Stimulated activated memory B cell treated with anti-CD40 and anti-IgM and Interleukin-4, amounts not matched to agents 10 μg/mL and 1 μg/mL and 100 μg/mL, for 72 hours (primary cell): ENCODE results near the gene YTHDC1.

Experiments
- ATAC-seq: fragments of 150-1000 bp; cut with Tn5 transposase; 2 replicates; pipeline ENCODE4 v1.10.0; 2021
- H3K27ac Mint-ChIP-seq: one replicate; pipeline ENCODE4 v1.8.0; 2022; ENCODE audit warnings: mild to moderate bottlenecking, mixed read lengths
- H3K27me3 Mint-ChIP-seq: one replicate; pipeline ENCODE4 v1.8.0; 2022; ENCODE audit warnings: mixed read lengths
- H3K36me3 Mint-ChIP-seq: one replicate; pipeline ENCODE4 v1.8.0; 2022; ENCODE audit warnings: mixed read lengths
- H3K4me1 Mint-ChIP-seq: one replicate; pipeline ENCODE4 v1.8.0; 2022; ENCODE audit warnings: mixed read lengths
- H3K4me3 Mint-ChIP-seq: one replicate; pipeline ENCODE4 v1.8.0; 2022; ENCODE audit warnings: mild to moderate bottlenecking, moderate library complexity, mixed read lengths
- H3K9me3 Mint-ChIP-seq: one replicate; pipeline ENCODE4 v1.8.0; 2022; ENCODE audit warnings: mixed read lengths

The YTHDC1 gene

DNA sequence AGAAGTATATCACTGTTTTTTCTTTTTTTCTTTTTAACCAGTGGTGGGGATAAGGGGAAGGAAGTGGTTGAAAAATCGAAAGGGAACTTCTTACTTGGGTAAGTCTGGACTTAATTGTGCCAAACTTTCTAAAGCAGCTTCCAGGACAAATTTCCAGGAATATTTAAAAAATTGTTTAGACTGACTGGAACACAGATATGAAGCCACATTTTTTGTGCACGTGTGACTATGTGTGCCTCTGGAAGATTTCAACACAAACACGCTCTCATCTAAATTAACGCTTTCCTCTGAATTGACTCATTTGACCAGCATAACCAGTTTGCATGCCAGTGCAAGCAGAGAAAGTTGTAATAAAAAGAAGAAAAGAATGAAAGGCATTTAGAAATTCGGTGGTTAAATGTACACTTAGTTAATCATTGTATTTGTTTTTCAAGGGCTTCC, 18.8 kb upstream of the YTHDC1 start:
- Mint-ChIP-seq H3K27me3 (peaks cover 20% of the 10 kb centered on the region), H3K4me1 (no peaks in the 10 kb centered on the region), H3K36me3 (no peaks in the 10 kb centered on the region), H3K4me3 (no peak overlapping the region), H3K27ac (no peak overlapping the region), H3K9me3 (no peaks in the 10 kb centered on the region)
- no peak for ATAC-seq

DNA sequence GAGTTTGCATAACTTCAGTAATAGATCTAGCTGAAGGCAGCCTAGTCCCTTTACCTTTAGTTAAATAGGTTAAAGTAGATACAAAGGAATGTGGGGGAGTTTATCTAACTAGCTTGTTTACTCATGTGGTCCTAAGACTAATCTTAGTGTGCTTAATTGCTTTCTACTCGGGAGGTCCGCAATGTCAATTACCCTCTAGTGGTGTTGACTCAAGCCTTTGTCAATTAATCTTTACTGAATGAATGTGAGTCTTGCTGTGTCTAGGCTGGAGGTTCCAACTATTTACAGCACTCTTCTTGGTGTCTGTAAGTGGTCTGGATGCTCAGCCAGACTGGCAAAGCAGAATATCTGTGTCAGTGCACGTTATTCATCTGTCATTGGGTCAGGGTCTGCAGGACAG, 17.9 kb upstream of the YTHDC1 start:
- Mint-ChIP-seq H3K4me3 (no peak overlapping the region), H3K27me3 (peaks cover 22% of the 10 kb centered on the region), H3K9me3 (no peaks in the 10 kb centered on the region), H3K36me3 (no peaks in the 10 kb centered on the region), H3K4me1 (no peaks in the 10 kb centered on the region), H3K27ac (no peak overlapping the region)
- no peak for ATAC-seq

DNA sequence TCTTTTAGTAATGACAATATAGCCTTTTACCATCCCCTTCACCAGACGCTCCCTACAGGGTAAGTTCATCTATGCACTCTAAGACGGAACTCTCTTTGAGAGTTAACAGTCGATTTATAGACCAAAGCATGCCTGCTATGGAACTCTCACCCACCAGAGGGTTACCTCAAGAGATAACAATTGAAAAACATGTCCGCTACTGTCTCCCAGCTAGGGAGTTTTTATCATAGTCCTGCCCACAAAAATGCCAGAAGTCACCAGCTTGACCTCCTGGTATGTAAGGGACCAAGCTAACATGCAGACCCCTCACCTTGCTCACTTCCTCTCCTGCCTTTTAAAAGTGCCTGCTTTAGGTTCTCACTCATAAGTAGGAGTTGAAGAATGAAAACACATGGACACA, 16.7 kb upstream of the YTHDC1 start:
- Mint-ChIP-seq H3K9me3 (no peaks in the 10 kb centered on the region), H3K4me3 (no peak overlapping the region), H3K4me1 (no peaks in the 10 kb centered on the region), H3K27me3 (peaks cover 22% of the 10 kb centered on the region), H3K36me3 (no peaks in the 10 kb centered on the region), H3K27ac (no peak overlapping the region)
- no peak for ATAC-seq

DNA sequence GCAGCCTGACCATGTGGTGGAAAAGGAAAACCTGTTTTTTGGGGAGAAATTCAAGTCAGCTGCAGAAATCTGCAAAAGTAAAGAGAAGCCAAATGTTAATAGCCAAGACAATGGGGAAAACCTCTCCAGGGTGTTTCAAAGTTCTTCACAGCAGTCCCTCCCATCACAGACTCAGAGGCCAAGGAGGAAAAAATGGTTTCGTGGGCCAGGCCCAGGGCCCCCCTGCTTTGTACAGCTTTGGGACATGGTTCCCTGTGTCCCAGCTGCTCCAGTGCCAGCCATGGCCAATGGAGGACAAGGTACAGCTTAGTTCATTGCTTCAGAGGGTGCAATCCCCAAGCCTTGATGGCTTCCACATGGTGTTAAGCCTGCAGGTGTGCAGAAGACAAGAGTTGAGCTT, 15.2 kb upstream of the YTHDC1 start:
- no peaks in the 10 kb centered on the region for H3K9me3 Mint-ChIP-seq
- ATAC-seq = no peak
- no peaks in the 10 kb centered on the region for H3K36me3 Mint-ChIP-seq
- H3K4me1 Mint-ChIP-seq = no peaks in the 10 kb centered on the region
- no peak overlapping the region for H3K27ac Mint-ChIP-seq
- peaks cover 22% of the 10 kb centered on the region for H3K27me3 Mint-ChIP-seq
- no peak overlapping the region for H3K4me3 Mint-ChIP-seq

DNA sequence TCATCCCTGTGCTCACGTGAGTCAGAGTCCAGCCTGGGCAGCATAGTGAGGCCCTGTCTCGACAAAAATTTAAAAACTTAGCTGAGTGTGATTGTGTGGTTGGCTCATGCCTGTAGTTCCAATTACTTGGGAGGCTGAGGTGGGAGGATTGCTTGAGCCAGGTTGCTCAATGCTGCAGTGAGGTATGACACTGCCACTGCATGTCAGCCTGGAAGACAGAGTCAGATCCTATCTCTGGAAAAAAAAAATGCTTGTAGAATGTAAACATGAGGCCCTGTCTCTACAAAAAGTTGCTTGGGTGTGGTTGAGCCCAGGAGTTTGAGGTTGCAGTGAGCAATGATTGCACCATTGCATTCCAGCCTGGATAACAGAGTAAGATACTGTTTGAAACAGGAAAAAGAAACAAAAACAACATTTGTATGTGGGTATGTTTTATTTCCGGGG, 11.3 kb upstream of the YTHDC1 start:
- no peaks in the 10 kb centered on the region for H3K4me1 Mint-ChIP-seq
- H3K27ac Mint-ChIP-seq = no peak overlapping the region
- no peak overlapping the region for H3K4me3 Mint-ChIP-seq
- H3K36me3 Mint-ChIP-seq = no peaks in the 10 kb centered on the region
- ATAC-seq = no peak
- H3K27me3 Mint-ChIP-seq = peaks cover 15% of the 10 kb centered on the region
- H3K9me3 Mint-ChIP-seq = no peaks in the 10 kb centered on the region

GRCh38 chr4:68360231-68360968, 10.5 kb upstream of the YTHDC1 start:
- Mint-ChIP-seq H3K4me3 (no peak overlapping the region), H3K36me3 (no peaks in the 10 kb centered on the region), H3K9me3 (no peaks in the 10 kb centered on the region), H3K4me1 (no peaks in the 10 kb centered on the region), H3K27ac (no peak overlapping the region), H3K27me3 (peaks cover 12% of the 10 kb centered on the region)
- no peak for ATAC-seq

DNA sequence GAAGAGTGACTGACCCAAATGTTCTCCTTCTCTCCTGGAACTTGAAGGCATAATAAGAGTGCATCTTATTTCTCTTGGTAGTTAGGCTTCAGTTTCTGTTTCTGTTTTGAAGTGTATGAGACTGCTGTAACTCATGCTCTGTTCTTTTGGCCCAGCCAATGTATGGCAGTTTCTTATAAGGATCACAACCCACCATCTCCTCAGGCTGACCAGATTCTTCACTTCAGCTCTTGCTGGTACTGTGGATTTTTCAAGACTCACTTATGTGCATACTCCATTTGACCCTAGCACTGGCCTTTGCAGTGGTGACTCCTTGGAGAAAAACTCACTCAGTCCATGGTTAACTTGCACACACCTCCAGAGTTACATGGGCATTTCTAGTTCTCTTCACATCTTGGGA, 9.6 kb upstream of the YTHDC1 start:
- Mint-ChIP-seq H3K4me3 (no peak overlapping the region), H3K27ac (no peak overlapping the region), H3K36me3 (no peaks in the 10 kb centered on the region), H3K9me3 (no peaks in the 10 kb centered on the region), H3K4me1 (no peaks in the 10 kb centered on the region), H3K27me3 (peaks cover 10% of the 10 kb centered on the region)
- no peak for ATAC-seq

DNA sequence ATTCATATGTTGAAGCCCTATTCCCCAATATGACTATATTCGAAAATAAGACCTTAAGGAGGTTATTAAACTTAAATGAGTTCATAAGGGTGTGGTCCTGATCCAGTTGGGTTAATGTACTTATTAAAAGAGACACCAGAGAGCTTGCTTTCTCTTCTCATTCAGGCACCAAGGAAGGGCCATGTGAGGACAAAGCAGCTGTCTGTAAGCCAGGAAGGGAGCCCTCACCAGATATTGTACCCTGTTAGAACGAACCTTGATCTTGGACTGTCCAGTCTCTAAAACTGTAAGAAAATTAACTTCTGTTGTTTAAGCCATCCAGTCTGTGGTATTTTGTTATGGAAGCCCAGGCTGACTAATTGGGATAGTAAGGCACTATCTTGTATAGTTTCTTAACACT, 9.1 kb upstream of the YTHDC1 start:
- no peak overlapping the region for H3K27ac Mint-ChIP-seq

GRCh38 chr4:68352791-68353190, 2.9 kb upstream of the YTHDC1 start:
- Mint-ChIP-seq H3K36me3 (peaks cover 11% of the 10 kb centered on the region), H3K27me3 (no peaks in the 10 kb centered on the region), H3K4me1 (peaks cover 13% of the 10 kb centered on the region), H3K27ac (no peak overlapping the region), H3K4me3 (no peak overlapping the region), H3K9me3 (no peaks in the 10 kb centered on the region)
- no peak for ATAC-seq

More for the DNA sequence above, 9.1 kb upstream of the YTHDC1 start:
- peaks cover 5% of the 10 kb centered on the region for H3K27me3 Mint-ChIP-seq
- no peaks in the 10 kb centered on the region for H3K4me1 Mint-ChIP-seq
- no peak for ATAC-seq
- H3K36me3 Mint-ChIP-seq = no peaks in the 10 kb centered on the region
- no peaks in the 10 kb centered on the region for H3K9me3 Mint-ChIP-seq
- no peak overlapping the region for H3K4me3 Mint-ChIP-seq

DNA sequence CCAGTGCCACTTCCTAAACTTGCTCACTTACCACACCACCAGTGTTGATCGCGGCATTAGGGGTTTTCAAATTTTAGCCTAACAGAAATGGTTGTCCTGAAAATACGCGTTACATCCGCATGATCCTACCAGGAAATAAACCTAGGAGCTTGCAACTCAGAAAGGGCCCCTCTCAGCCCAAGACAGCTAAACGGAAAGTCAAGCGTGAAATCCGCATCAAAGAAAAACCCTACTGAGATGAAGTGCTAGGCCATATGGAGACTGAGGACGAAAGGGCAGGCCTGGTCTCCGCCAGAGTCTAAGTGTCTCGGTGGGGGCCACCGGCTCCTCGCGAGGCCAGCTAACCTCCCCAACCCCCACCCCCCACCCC, 626 bp downstream of the YTHDC1 start:
- H3K4me3 Mint-ChIP-seq = peak overlapping the region; percentile 94
- peaks cover 13% of the 10 kb centered on the region for H3K36me3 Mint-ChIP-seq
- ATAC-seq = peak; percentile 14
- peak overlapping the region; percentile 99 for H3K27ac Mint-ChIP-seq
- no peaks in the 10 kb centered on the region for H3K9me3 Mint-ChIP-seq
- peaks cover 37% of the 10 kb centered on the region for H3K4me1 Mint-ChIP-seq
- H3K27me3 Mint-ChIP-seq = no peaks in the 10 kb centered on the region

GRCh38 chr4:68348577-68348976, 1.3 kb downstream of the YTHDC1 start:
- Mint-ChIP-seq H3K36me3 (peaks cover 16% of the 10 kb centered on the region), H3K4me1 (peaks cover 42% of the 10 kb centered on the region)
- ATAC-seq = no peak

GRCh38 chr4:68347845-68348244, 2.0 kb downstream of the YTHDC1 start:
- H3K27ac Mint-ChIP-seq = peak overlapping the region; percentile 99
- peaks cover 42% of the 10 kb centered on the region for H3K4me1 Mint-ChIP-seq
- no peak for ATAC-seq
- no peaks in the 10 kb centered on the region for H3K27me3 Mint-ChIP-seq
- H3K4me3 Mint-ChIP-seq = peak overlapping the region; percentile 94
- peaks cover 16% of the 10 kb centered on the region for H3K36me3 Mint-ChIP-seq
- no peaks in the 10 kb centered on the region for H3K9me3 Mint-ChIP-seq

More at GRCh38 chr4:68348577-68348976, 1.3 kb downstream of the YTHDC1 start:
- Mint-ChIP-seq H3K4me3 (peak overlapping the region; percentile 94), H3K27me3 (no peaks in the 10 kb centered on the region), H3K27ac (peak overlapping the region; percentile 99), H3K9me3 (no peaks in the 10 kb centered on the region)

GRCh38 chr4:68346461-68346860, 3.4 kb downstream of the YTHDC1 start:
- no peaks in the 10 kb centered on the region for H3K9me3 Mint-ChIP-seq
- H3K27me3 Mint-ChIP-seq = no peaks in the 10 kb centered on the region
- no peak overlapping the region for H3K4me3 Mint-ChIP-seq
- H3K4me1 Mint-ChIP-seq = peaks cover 50% of the 10 kb centered on the region
- H3K36me3 Mint-ChIP-seq = peaks cover 21% of the 10 kb centered on the region
- H3K27ac Mint-ChIP-seq = no peak overlapping the region
- ATAC-seq = no peak

DNA sequence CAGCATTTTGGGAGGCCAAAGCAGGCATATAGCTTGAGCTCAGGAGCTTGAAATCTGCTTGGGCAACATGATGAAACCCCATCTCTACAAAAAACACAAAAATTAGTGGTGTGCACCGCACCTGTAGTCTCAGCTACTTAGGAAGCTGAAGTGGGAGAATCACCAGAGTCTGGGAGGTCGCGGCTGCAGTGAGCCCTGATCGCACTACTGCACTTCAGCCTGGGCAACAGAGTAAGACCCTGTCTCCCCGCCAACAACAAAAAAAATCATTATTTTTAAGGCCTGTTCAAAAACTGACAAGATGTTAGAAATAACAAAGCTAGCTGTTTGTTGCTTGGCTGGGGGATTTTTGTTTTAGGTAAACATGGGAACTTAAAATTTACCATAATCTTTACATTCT, 5.1 kb downstream of the YTHDC1 start:
- Mint-ChIP-seq H3K27ac (no peak overlapping the region), H3K4me1 (peaks cover 53% of the 10 kb centered on the region), H3K27me3 (no peaks in the 10 kb centered on the region), H3K4me3 (no peak overlapping the region), H3K36me3 (peaks cover 18% of the 10 kb centered on the region), H3K9me3 (no peaks in the 10 kb centered on the region)
- no peak for ATAC-seq

- H3K4me3 Mint-ChIP-seq = no peak overlapping the region
- peaks cover 15% of the 10 kb centered on the region for H3K36me3 Mint-ChIP-seq
- ATAC-seq = no peak
- no peaks in the 10 kb centered on the region for H3K27me3 Mint-ChIP-seq
- no peak overlapping the region for H3K27ac Mint-ChIP-seq
- H3K9me3 Mint-ChIP-seq = no peaks in the 10 kb centered on the region
- H3K4me1 Mint-ChIP-seq = peaks cover 53% of the 10 kb centered on the region
These were observed 5.8 kb downstream of the YTHDC1 start for GRCh38 chr4:68344049-68344448.

GRCh38 chr4:68342134-68342533, 7.8 kb downstream of the YTHDC1 start:
- Mint-ChIP-seq H3K36me3 (peaks cover 13% of the 10 kb centered on the region), H3K27me3 (no peaks in the 10 kb centered on the region), H3K4me1 (peaks cover 37% of the 10 kb centered on the region), H3K4me3 (no peak overlapping the region), H3K27ac (no peak overlapping the region), H3K9me3 (no peaks in the 10 kb centered on the region)
- ATAC-seq = no peak
